Activated CD4-positive, alpha-beta T cell treated with anti-CD3 and anti-CD28 coated beads, Interleukin-2, amount 50 U/mL, for 1 hour (primary cell): Measurements from ENCODE around the gene CHMP1B.
"Not testable (repeated sequence)": the region's sequence is repeated elsewhere in the genome, so short reads cannot be mapped to it uniquely, and the experiment has no call there.

Experiments used
- DNase-seq: peaks from one replicate; pipeline ENCODE4 v3.0.0-alpha.2; 2020

Gene CHMP1B

DNA sequence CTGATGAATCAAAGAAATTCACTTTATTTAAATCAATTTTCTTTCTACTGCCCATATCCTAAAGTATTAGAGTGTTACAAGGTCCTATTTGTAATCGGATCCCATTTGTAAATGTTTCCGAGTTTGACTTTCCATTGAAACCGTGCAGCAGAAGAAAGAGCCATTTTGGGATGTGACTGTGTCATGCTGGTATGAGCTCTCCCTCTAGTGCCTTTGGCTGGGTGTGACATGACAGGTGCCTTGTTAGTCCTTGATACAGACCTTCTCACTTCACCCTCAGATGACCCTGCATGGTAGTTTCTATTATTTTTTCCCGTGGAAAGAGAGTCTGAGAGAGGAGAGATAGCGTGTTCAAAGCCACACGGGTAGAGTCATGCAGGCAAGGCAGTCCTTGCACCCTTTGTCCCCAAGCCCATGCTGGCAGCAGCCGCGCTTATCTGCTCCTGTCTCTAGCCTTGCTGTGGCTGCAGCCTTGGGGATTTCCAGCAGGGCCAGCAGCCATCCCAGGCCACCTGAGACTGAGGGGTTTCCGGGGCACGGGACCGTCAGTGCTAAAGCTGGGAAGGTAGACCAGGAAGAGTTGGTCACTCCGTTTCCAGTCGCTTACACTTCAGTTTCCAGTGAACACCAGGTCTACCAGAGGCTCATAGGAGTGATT, 21.4 kb downstream of the CHMP1B start:
- DNase-seq: no peak

DNA sequence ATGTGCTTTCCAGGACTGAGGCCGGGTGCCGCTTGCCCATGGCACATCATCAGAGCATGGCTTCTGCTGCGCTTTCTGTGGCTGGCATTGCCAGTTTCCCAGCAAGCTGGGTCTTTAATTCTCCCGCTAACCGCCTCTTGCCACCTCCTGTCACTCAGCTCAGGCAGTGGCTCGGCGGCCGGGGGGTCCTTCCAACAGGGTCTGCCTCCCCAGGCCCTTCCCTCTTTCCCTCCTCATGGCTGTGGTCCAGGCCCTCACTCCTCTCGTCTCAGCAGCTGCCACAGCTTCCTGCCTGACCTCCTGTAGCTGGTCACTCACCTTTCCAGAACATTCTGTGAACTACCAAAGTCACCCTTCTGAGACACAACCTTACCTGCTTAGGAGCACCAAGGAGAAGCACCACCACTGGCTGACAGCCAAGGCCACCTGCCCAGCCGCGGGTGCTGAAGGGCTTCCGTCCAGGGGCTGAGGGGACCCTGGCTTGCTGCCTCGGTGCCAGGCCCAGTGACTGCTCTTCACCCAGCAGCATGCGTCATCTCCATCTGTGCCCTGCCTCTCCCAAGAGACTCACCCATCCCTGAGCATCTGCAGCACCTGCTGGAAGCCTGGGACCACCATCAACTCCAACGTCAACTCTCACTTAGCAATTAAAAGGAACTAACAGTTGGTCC, 22.6 kb downstream of the CHMP1B start:
- DNase-seq: no peak

DNA sequence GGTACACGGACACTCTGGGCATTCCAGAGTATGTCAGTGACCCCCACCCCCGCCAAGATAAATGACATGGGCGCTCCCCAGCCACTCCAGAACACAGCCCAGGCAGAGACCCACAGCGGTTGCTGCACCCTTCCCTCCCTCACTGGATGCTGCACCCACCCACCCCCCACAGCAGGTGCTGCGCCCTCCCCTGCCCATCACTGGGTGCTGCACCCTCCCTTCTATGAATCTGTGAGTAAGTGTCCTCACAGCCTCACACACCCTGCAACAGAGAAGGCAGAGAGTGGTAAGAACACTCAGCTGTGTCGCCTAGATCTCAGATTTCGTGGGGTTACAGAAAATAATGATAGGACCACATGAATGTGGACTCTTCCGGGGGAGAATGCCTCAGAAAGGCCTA, 23.5 kb downstream of the CHMP1B start:
- no peak for DNase-seq

DNA sequence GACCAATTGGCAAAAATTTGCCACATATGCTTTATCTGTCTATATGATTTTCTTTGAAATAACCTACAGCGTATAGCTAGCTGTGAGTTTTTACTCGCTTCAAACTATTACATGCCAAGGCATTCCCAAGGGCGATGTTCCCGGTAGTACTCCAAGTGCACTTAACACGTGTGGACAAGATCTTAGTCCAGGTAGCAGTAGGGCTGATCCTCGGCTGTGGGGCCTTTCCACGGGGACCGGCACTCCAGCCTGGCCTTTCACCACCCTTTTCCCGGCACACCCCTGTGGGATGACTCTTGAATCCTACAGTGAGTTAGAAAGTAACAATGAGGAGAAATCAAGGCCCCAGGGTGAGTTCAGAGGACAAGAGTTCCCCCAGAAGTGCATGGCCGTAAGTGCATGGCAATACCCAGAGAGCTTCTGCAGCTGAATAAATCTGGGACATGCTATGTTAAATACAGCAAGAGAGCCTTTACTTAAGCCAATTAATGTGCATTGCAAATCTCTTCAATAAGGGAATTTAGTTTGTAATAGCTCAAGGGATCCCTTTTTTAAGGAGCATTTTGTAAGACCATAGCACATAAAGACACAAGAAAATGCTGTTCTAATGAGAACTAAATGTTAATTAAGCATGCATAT, 26.4 kb downstream of the CHMP1B start:
- DNase-seq: no peak

DNA sequence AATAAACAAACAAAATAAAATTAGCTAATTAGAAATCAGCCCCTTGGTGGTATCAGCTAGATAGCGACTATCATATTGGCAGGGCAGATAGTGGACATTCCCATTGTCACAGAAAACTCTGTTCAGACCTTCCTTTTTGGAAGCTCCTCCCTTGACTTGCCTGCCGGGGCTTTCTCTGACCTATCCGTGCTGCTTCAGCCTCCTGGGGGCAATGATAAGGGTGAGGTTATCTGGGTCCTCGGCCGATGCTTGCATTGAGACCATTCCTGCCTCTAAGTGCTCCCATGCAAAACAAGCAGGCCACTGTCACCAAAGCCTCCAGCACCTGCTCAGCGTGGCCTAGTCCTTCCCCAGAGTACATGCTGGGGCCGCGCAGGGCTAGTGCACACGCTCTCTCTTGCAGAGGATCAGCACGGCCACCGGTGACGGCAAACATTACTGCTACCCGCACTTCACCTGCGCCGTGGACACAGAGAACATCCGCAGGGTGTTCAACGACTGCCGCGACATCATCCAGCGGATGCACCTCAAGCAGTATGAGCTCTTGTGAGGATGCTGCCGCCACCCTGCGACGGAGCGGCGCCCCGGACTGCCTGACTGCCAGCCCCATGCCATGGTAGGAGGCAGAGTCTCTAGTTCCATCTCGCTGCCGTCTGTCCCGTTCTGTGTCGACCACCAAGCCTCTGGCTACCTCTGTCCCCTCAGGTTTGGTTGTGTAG, 29.5 kb downstream of the CHMP1B start:
- DNase-seq: no peak

DNA sequence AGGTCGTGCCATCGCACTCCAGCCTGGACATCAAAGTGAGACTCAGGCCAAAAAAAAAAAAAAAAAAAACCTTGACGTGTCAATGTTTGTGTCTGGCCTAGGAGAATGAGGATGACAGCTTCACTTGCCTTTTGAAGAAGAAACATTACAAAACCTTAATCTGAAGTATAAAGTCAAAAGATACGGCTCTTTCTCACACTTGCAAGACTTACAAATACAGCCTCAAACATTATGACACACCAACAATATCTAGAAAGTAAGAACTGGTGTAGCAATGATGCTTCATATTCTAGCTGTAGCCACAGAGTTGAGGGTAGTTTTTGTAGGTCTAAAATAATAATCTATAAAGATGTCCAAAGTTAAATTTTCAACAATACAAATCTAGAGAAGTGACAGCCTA, 31.4 kb downstream of the CHMP1B start:
- DNase-seq: no peak

DNA sequence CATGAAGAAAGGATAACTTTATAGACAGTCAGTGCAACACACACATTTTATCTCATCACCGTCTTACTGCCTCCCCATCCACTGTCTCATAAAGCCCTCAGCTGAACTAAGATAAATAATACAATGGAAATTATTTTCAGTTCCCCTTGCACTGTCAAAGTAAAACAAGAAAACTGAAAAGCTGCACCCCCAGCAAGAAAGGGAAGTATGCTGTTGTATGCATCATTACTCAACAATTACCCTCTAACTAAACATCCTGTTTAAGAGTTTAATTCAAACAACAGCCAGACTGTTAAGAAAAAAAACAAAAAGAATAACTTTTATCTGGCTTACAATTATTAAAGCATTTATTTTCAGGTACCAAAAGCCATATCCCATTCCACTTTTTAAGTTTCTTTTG, 31.9 kb downstream of the CHMP1B start:
- no peak for DNase-seq

DNA sequence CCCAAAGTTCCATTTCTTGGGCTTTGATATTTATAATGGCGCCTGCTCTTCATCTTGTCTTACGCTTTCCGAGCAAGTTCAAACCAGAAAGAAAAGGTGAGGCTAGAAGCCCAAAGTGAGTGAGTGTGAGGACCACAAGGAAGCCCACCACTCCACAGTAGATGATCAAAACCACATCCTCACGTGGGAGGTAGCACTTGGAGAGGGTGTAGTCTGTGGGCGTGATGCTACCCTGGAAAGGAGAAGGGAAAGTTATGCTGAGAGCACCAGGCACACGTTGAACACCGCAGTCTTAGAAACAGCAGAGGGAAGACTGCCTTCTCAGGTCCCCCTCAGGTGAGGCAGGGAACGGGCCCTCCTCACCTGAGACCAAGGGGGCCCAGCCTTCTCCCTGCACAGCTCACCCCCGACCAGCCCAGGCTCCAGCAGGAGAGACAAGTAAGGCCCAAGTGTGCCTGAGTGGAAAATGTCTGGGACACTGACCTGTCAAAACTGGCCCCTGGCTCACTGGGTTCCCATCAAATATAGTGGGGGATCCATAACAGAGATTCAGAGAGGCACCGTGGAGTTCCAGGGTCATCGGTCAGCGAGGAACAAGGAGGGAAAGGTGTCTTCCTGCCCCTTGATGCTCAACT, 33.3 kb downstream of the CHMP1B start:
- DNase-seq: no peak

DNA sequence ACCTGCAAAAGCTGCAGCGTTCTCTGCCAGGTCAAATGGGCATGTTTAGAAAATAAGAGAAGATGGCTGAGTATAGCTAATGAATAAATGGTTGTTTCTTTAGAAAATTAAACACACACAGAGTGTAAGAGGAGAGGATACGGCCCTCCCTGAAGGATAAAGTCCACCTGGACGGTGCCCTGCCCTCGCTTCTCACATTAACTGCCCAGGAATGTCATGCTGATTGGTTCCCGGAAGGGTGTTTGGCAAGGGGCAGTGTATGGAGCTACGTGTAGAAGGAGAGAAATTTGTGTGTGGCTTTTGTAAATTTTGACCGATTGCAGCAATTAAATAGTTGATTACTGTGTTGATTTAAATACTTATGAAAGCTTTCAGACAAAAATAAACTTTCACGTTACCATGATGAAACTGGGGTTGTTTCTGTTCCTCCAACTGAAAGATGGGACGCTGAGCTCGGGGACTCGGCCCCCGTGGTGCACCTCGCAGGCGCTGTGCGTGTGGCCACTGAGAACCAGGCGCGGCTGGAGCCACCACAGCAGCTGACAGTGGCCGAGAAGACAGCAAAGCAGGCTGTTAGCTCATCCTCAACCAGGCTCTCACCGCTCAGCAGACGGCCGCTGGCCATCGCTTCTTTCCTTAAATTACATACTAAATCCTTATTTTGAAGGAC, 34.2 kb downstream of the CHMP1B start:
- DNase-seq: no peak

DNA sequence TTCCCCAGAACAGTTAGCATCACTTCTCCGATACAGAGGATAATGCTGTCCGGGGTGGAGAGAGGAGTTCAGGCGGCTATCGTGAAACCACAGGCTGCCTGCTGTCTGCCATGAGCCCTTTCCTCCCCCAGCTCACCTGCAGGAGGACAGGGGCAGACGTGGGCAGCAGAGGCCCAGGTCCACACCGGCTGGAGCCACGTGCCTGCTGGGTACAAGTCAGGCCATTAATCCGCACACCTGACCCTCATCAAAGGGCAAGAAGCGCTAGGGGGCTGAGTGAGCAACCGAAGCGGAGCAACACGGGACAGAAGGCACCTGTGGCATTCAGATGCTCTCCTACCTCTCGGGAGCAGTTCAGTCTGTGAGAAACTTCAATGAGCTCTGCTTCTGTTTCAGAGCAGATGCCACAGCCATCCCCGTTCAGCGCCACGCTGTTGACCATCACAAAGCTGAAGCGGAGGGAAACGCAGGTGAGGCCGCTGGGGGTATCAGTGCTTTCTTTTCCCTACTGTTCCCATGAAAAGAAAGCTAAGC, 35.4 kb downstream of the CHMP1B start:
- no peak for DNase-seq

DNA sequence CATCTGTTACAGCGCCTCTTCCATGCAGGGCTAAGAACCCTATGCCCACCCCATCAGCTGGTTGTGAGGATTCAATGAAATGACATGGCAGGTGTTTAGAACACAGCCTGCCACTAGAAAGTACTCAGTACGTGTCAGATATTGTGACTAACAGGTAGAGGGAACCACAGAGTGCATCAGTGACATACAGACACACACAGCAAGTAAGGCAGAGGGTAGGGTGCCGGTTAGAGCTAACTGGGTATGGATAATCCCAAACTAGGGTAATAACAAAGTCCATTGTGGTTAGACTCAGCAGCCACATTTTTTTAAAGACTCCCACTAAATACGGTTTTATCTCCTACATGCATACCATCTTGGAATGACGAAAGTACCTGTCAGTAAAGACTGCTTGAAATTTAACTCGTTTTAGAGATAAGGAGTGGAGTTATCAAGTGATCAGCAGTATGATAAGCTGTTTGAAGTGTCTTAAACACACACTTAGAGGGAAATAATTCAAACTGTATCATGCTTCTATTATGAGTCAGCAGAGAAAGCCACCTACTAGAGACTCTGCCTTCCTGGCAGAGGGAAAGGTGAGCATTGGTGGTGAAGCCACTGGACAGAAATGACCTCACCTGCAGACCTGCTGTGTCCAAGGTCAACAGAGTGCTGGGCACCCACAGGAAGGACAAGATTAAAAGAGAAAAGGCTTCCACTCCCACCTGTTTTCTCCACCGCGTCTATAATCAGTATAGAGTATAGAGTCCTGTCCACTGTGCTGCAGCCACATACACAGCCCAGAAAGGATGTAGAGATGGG, 36.3 kb downstream of the CHMP1B start:
- DNase-seq: no peak

DNA sequence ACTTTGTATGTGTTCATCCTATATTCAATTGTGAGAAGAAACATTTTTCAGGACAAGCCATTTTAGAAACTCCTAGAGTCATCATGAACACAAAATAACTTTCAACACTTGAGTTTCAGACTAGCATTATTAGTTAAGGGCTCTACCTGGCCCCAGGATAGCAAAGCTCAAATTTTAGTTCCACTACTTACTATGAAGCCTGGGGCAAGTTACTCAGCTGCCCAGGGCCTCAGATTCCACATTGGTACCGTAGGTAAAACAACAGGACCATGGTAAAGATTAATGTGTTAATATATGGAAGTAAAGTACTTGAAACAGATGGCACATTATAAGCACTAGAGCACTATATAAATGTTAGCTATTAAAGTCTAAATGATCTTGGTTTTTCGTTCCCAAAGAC, 37.5 kb downstream of the CHMP1B start:
- no peak for DNase-seq

DNA sequence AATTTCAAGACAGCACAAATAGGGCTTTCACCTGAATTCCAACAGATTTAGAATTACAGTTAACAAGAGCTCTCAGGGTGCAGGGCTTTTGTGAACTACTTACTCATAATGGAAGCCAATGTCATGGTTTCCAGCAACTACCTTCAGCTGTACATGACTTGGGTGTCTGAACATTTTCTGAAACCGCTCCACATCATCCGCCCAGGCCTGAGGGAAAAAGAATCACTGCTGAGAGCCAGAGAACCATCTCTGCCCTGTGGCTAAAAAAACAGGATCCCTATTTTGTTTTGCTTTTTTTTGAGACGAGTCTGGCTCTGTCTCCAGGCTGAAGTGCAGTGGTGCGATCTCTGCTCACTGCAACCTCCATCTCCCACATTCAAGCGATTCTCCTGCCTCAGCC, 38.1 kb downstream of the CHMP1B start:
- DNase-seq: no peak

DNA sequence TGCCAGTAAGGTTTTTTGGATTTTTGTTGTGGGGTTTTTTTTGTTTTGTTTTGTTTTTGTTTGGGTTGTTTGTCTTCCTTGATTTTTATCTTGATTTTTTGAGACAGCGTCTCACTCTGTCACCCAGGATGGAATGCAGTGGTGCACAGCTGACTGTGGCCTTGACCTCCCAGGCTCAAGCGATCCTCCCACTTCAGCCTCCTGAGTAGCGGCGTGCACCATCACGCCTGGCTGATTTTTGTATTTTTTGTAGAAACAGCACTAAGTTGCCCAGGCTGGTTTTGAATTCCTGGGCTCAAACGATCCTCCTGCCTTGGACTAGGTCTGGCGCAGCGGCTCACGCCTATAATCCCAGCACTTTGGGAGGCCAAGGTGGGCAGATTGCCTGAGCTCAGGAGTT, 40.5 kb downstream of the CHMP1B start:
- no peak for DNase-seq

DNA sequence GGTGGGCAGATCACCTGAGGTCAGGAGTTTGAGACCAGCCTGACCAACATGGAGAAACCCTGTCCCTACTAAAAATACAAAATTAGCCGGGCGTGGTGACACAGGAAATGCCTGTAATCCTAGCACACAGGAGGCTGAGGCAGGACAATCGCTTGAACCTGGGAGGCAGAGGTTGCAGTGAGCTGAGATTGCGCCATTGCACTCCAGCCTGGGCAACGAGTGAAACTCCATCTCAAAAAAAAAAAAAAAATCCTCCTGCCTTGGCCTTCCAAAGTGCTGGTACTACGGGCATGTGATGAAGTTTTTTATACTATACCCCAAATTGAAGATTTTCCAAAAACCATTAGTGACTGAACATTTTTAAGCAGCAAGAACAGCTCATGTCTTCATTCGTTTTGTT, 41.2 kb downstream of the CHMP1B start:
- DNase-seq: not testable (repeated sequence)

DNA sequence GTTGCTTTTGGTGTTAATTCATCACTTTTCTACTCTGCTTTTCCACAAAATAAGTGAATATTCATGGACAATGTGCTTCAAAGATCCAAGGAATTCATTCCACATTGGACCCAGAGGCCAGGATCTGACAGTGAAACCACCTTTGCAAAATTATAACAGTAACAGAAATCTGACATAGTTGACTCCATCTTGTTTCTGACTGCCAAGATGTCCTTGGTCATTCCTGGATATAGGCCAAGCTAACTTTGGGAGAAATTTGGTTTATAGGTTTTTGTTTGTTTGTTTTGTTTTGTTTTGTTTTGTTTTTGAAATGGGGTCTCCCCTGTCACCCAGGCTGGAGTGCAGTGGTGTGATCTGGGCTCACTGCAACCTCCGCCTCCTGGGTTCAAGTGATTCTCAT, 46.6 kb downstream of the CHMP1B start:
- no peak for DNase-seq

DNA sequence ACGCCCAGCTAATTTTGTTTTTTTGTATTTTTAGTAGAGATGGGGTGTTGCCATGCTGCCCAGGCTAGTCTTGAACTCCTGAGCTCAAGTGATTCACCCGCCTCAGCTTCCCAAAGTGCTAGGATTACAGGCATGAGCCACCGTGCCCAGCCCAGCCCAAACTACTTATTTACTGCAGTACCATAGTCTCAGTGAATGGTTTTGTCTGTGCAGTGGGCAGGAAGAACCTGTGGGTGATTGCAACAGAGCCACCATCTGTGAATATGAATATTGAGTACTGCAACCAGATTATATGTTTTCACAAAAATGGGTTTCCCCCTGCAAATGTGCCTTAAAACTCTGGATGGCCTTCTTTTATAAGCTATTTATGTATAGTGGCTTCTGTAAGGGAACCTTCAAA, 47.9 kb downstream of the CHMP1B start:
- no peak for DNase-seq

DNA sequence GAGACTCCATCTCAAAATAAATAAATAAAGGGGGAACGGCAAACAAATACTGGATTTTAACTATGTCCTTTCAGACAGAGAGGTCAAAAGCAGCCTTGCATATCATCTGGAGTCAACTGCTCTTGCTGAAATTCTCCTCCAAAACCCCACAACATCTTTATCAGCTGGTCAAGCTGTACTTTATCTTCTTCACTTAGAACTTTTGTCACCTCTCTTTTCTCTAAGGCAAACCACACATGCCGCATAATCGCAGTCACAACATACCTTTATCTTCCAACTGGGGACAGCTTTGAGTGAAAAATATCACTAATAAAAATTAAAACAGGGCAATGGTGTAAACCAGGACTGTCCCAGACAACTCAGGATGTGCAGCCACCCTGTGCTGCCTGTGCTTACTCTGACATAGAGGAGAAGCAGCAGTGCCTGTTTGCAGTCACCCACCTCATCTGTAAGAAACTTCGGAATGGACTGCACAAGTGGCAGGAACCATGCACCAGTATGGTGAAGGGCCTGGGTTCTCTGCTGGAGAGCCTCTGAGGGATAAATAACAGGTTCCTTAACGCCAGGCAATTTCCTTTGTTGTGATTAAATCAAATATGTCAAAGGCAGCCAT, 50.7 kb downstream of the CHMP1B start:
- no peak for DNase-seq

DNA sequence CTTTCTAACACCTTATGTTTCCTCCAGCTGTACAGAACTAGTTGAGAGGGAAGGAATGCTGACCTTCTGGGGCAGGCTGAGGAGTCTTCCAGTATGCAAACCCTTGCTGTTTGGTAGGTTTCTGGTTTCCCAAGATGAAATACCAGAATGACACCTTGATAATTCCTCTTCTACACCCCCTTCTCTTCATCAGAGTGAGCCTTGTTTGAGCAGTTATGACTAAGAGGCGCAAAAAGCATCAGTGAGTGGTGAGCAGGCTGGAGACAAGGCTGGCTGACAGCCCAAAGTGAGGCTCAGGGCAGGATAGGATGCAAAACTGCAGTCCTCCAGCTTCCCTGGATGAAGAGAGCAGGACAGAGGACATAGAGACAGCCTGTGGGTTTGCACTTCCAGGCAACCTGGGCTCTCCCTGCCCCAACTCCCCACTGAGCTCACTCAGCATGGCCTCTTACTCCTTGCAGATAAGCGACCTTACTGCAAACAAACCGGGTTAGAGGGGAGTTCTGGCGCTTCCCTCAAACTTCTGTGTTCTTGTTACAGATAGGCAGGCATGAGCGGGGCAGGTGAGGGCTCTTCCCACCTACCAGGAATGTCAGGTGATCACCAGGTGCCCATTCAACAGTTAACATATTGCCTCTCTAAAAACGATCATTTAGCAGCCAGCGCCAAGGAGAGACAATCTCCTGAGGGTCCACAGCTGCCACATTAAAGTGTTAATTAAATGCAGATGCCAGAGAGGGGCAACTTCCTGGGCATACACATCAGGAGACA, 51.5 kb downstream of the CHMP1B start:
- no peak for DNase-seq
